Karpas-422 (cell line): Measurements from ENCODE around the gene CYFIP1. TPM values are rescaled to one million over a fixed set of nuclear protein-coding genes. Genes with fewer than 3 reads are reported as not detected.

Experiments
- DNase-seq: peaks from one replicate; pipeline ENCODE4 v3.0.0-alpha.2; 2015
- H2AFZ ChIP-seq: fragments of 200-600 bp; sonication (generic); 2 replicates; pipeline ENCODE4 v1.6.1; 2014; ENCODE audit warnings: antibody characterized with exemption, low read length, mixed read lengths
- H3K27ac ChIP-seq: fragments of 200-600 bp; sonication (generic); 2 replicates; pipeline ENCODE4 v1.5.1; 2014; ENCODE audit warnings: mild to moderate bottlenecking, low read length, moderate library complexity
- H3K27me3 ChIP-seq: fragments of 200-600 bp; sonication (generic); 2 replicates; pipeline ENCODE4 v1.6.1; 2014; ENCODE audit warnings: low read length, mixed read lengths
- H3K36me3 ChIP-seq: fragments of 200-600 bp; sonication (generic); 2 replicates; pipeline ENCODE4 v1.6.1; 2014; ENCODE audit warnings: low read length, mixed read lengths; ENCODE audit not compliant: insufficient read depth
- H3K4me1 ChIP-seq: fragments of 200-600 bp; sonication (generic); 2 replicates; pipeline ENCODE4 v1.6.1; 2014; ENCODE audit warnings: mild to moderate bottlenecking, low read length, mixed read lengths
- H3K4me2 ChIP-seq: fragments of 200-600 bp; sonication (generic); 2 replicates; pipeline ENCODE4 v1.6.1; 2014; ENCODE audit warnings: low read length, low read depth, mild to moderate bottlenecking; ENCODE audit not compliant: poor library complexity, severe bottlenecking
- H3K4me3 ChIP-seq: fragments of 200-600 bp; sonication (generic); 2 replicates; pipeline ENCODE4 v1.5.1; 2014; ENCODE audit warnings: mild to moderate bottlenecking, antibody characterized with exemption, low read length, mixed read lengths
- H3K79me2 ChIP-seq: fragments of 200-600 bp; sonication (generic); 2 replicates; pipeline ENCODE4 v1.6.1; 2014; ENCODE audit warnings: mild to moderate bottlenecking, low read length, mixed read lengths
- H3K9ac ChIP-seq: fragments of 200-600 bp; sonication (generic); 2 replicates; pipeline ENCODE4 v1.6.0; 2014; ENCODE audit warnings: low read length
- H3K9me2 ChIP-seq: fragments of 200-600 bp; sonication (generic), shearing (Covaris generic); replicated peaks from 2 replicates; pipeline ENCODE4 v1.6.0; 2014; ENCODE audit warnings: mild to moderate bottlenecking, low read length, moderate library complexity; ENCODE audit not compliant: insufficient read depth
- H3K9me3 ChIP-seq: fragments of 300-700, 200-600 bp; sonication (generic); 2 replicates; pipeline ENCODE4 v1.6.1; 2014; ENCODE audit warnings: low read length, mixed read lengths
- H4K20me1 ChIP-seq: fragments of 200-600 bp; sonication (generic); 2 replicates; pipeline ENCODE4 v1.6.1; 2014; ENCODE audit warnings: mild to moderate bottlenecking, antibody characterized with exemption, low read length, low read depth; ENCODE audit not compliant: insufficient read depth
- total RNA-seq: library from RNA; depleted of rRNA; stranded (reverse); fragments of >200 nt; shearing (Covaris generic); gene quantifications from 2 replicates; pipeline ENCODE4 v1.2.3, GENCODE V29; 2014; ENCODE audit warnings: low replicate concordance

The CYFIP1 gene
- total RNA-seq, 1 experiment from 2014 or later = 0.04 TPM

- Histone ChIP-seq H3K27ac (no peak overlapping the region), H3K9me3 (no peaks in the 10 kb centered on the region), H3K36me3 (no peaks in the 10 kb centered on the region), H3K9me2 (no peaks in the 10 kb centered on the region), H3K4me1 (no peaks in the 10 kb centered on the region), H4K20me1 (no peaks in the 10 kb centered on the region), H2AFZ (no peak overlapping the region), H3K4me3 (no peak overlapping the region), H3K9ac (no peak overlapping the region), H3K4me2 (no peak overlapping the region), H3K27me3 (no peaks in the 10 kb centered on the region), H3K79me2 (no peaks in the 10 kb centered on the region)
- DNase-seq = no peak
These were observed 1.4 kb downstream of the CYFIP1 start for GRCh38 chr15:22978691-22979237.

GRCh38 chr15:22974745-22975144 is 5.4 kb downstream of the CYFIP1 start:
- H3K9me2 ChIP-seq = no peaks in the 10 kb centered on the region
- no peak overlapping the region for H3K27ac ChIP-seq
- H3K4me1 ChIP-seq = no peaks in the 10 kb centered on the region
- no peaks in the 10 kb centered on the region for H3K79me2 ChIP-seq
- no peaks in the 10 kb centered on the region for H4K20me1 ChIP-seq
- no peak for DNase-seq
- H3K36me3 ChIP-seq = no peaks in the 10 kb centered on the region
- no peaks in the 10 kb centered on the region for H3K9me3 ChIP-seq
- H3K4me3 ChIP-seq = no peak overlapping the region
- no peak overlapping the region for H3K9ac ChIP-seq
- H3K4me2 ChIP-seq = no peak overlapping the region
- no peaks in the 10 kb centered on the region for H3K27me3 ChIP-seq
- H2AFZ ChIP-seq = no peak overlapping the region

- H3K79me2 ChIP-seq = no peaks in the 10 kb centered on the region
- H2AFZ ChIP-seq = no peak overlapping the region
- H3K27me3 ChIP-seq = no peaks in the 10 kb centered on the region
- H3K9me3 ChIP-seq = no peaks in the 10 kb centered on the region
- no peak overlapping the region for H3K27ac ChIP-seq
- no peaks in the 10 kb centered on the region for H4K20me1 ChIP-seq
- H3K36me3 ChIP-seq = no peaks in the 10 kb centered on the region
- H3K4me2 ChIP-seq = no peak overlapping the region
- no peaks in the 10 kb centered on the region for H3K4me1 ChIP-seq
- no peak for DNase-seq
- H3K4me3 ChIP-seq = no peak overlapping the region
- no peak overlapping the region for H3K9ac ChIP-seq
- H3K9me2 ChIP-seq = no peaks in the 10 kb centered on the region
These were observed 6.2 kb downstream of the CYFIP1 start for GRCh38 chr15:22973987-22974386.

- H3K4me2 ChIP-seq = no peak overlapping the region
- H3K79me2 ChIP-seq = no peaks in the 10 kb centered on the region
These were observed 6.9 kb downstream of the CYFIP1 start for GRCh38 chr15:22973286-22973685.

GRCh38 chr15:22969489-22969888 is 10.7 kb downstream of the CYFIP1 start:
- Histone ChIP-seq H3K27me3 (no peaks in the 10 kb centered on the region), H3K4me3 (no peak overlapping the region), H3K4me1 (no peaks in the 10 kb centered on the region), H2AFZ (no peak overlapping the region), H3K27ac (no peak overlapping the region), H3K9me3 (no peaks in the 10 kb centered on the region), H3K79me2 (no peaks in the 10 kb centered on the region), H4K20me1 (no peaks in the 10 kb centered on the region), H3K36me3 (no peaks in the 10 kb centered on the region), H3K9ac (no peak overlapping the region), H3K9me2 (no peaks in the 10 kb centered on the region), H3K4me2 (no peak overlapping the region)
- DNase-seq = no peak

More at GRCh38 chr15:22973286-22973685, 6.9 kb downstream of the CYFIP1 start:
- DNase-seq = no peak
- Histone ChIP-seq H3K27me3 (no peaks in the 10 kb centered on the region), H3K27ac (no peak overlapping the region), H3K9me2 (no peaks in the 10 kb centered on the region), H3K9ac (no peak overlapping the region), H3K9me3 (no peaks in the 10 kb centered on the region), H3K36me3 (no peaks in the 10 kb centered on the region), H3K4me1 (no peaks in the 10 kb centered on the region), H3K4me3 (no peak overlapping the region), H4K20me1 (no peaks in the 10 kb centered on the region), H2AFZ (no peak overlapping the region)

- H3K36me3 ChIP-seq = no peaks in the 10 kb centered on the region
- no peak for DNase-seq
- no peaks in the 10 kb centered on the region for H3K4me1 ChIP-seq
- no peak overlapping the region for H2AFZ ChIP-seq
- no peak overlapping the region for H3K4me3 ChIP-seq
- H4K20me1 ChIP-seq = no peaks in the 10 kb centered on the region
- H3K9me2 ChIP-seq = no peaks in the 10 kb centered on the region
- no peaks in the 10 kb centered on the region for H3K9me3 ChIP-seq
- H3K79me2 ChIP-seq = no peaks in the 10 kb centered on the region
- no peak overlapping the region for H3K9ac ChIP-seq
- H3K27me3 ChIP-seq = no peaks in the 10 kb centered on the region
- no peak overlapping the region for H3K4me2 ChIP-seq
- no peak overlapping the region for H3K27ac ChIP-seq
These were observed 11.8 kb downstream of the CYFIP1 start for GRCh38 chr15:22968366-22968765.

GRCh38 chr15:22967084-22967770 is 12.9 kb downstream of the CYFIP1 start:
- Histone ChIP-seq H2AFZ (no peak overlapping the region), H3K79me2 (no peaks in the 10 kb centered on the region), H3K4me2 (no peak overlapping the region), H3K27me3 (no peaks in the 10 kb centered on the region), H3K9me3 (no peaks in the 10 kb centered on the region), H3K9me2 (no peaks in the 10 kb centered on the region), H3K9ac (no peak overlapping the region), H4K20me1 (no peaks in the 10 kb centered on the region), H3K4me1 (no peaks in the 10 kb centered on the region), H3K27ac (no peak overlapping the region), H3K4me3 (no peak overlapping the region), H3K36me3 (no peaks in the 10 kb centered on the region)
- no peak for DNase-seq

- no peaks in the 10 kb centered on the region for H4K20me1 ChIP-seq
- no peak for DNase-seq
- no peaks in the 10 kb centered on the region for H3K4me1 ChIP-seq
- no peaks in the 10 kb centered on the region for H3K27me3 ChIP-seq
- H3K79me2 ChIP-seq = no peaks in the 10 kb centered on the region
- H3K4me2 ChIP-seq = no peak overlapping the region
- H3K9me3 ChIP-seq = no peaks in the 10 kb centered on the region
- no peaks in the 10 kb centered on the region for H3K36me3 ChIP-seq
- no peak overlapping the region for H3K9ac ChIP-seq
- H2AFZ ChIP-seq = no peak overlapping the region
- no peak overlapping the region for H3K27ac ChIP-seq
- no peaks in the 10 kb centered on the region for H3K9me2 ChIP-seq
- no peak overlapping the region for H3K4me3 ChIP-seq
These were observed 13.7 kb downstream of the CYFIP1 start for GRCh38 chr15:22966321-22967083.
